Prostate gland (tissue), 2 donors: Measurements from ENCODE around the gene CELF3. TPM values are rescaled to one million over a fixed set of nuclear protein-coding genes. Genes with fewer than 3 reads are reported as not detected.
A peak's percentile ranks its signal among the peaks of the same experiment; 100 is the strongest.

ENCODE experiments used
- DNase-seq: peaks from one replicate; pipeline ENCODE4 v3.0.0-alpha.2; 2019; ENCODE audit warnings: low spot score
- H3K27ac ChIP-seq, 2 donors: fragments of 200-600 bp; sonication (generic); 2 replicates each; pipeline ENCODE4 v1.5.1; 2017 to 2019
- H3K27me3 ChIP-seq: fragments of 200-600 bp; sonication (generic); replicated peaks from 2 replicates; pipeline ENCODE4 v1.5.1; 2019; ENCODE audit not compliant: insufficient read depth
- H3K36me3 ChIP-seq, 2 donors: fragments of 200-600 bp; sonication (generic); 1 replicate in 1 of 2; 2 replicates in 1 of 2; pipeline versions ENCODE4 v1.5.1 to v1.8.1; 2017 to 2019
- H3K4me1 ChIP-seq: fragments of 200-600 bp; sonication (generic); replicated peaks from 2 replicates; pipeline ENCODE4 v1.5.1; 2019
- H3K4me3 ChIP-seq, 2 donors: fragments of 200-600 bp; sonication (generic); 2 replicates each; pipeline ENCODE4 v1.5.1; 2017 to 2019
- H3K9me3 ChIP-seq: fragments of 200-600 bp; sonication (generic); 2 replicates; pipeline ENCODE4 v1.5.1; 2017
- POLR2A ChIP-seq: fragments of 450-650 bp; IDR thresholded peaks from one replicate; pipeline ENCODE4 v1.6.1; 2016; ENCODE audit warnings: antibody characterized with exemption, mild to moderate bottlenecking
- POLR2AphosphoS5 ChIP-seq: sonication (generic); formaldehyde crosslinking; IDR thresholded peaks from one replicate; pipeline ENCODE4 v1.6.1; 2017; ENCODE audit warnings: antibody characterized with exemption
- WGBS: methylation state at CpG from one replicate; pipeline ENCODE4 v1.1.5; 2018; 5-methylcytosine and 5-hydroxymethylcytosine counted together
- intact Hi-C: fragments of 100-400 bp; cut with DNase I; formaldehyde crosslinking; loops from one replicate; pipeline ENCODE4 v1.14.2; 2022
- total RNA-seq, 2 donors: library from RNA; depleted of rRNA; stranded (reverse); fragments of >200 nt; gene quantifications; one replicate each; pipeline ENCODE4 v1.1.0, GENCODE V29; 2016
- TF ChIP-seq, protein P1 (sequence below), 4 experiments: fragments of 200-600 bp in 2 of 4; fragments of 450-650 bp in 2 of 4; sonication (generic) in 2 of 4; IDR thresholded peaks; 1 replicate in 3 of 4; 2 replicates in 1 of 4; pipeline ENCODE4 v1.5.1; 2016 to 2019; ENCODE audit warnings: antibody characterized with exemption in 4 of 4, mild to moderate bottlenecking in 2 of 4, moderate library complexity in 2 of 4

The CELF3 gene
- total RNA-seq, 2 donors from 2014 or later: 0.34 TPM; not detected in 1

DNA sequence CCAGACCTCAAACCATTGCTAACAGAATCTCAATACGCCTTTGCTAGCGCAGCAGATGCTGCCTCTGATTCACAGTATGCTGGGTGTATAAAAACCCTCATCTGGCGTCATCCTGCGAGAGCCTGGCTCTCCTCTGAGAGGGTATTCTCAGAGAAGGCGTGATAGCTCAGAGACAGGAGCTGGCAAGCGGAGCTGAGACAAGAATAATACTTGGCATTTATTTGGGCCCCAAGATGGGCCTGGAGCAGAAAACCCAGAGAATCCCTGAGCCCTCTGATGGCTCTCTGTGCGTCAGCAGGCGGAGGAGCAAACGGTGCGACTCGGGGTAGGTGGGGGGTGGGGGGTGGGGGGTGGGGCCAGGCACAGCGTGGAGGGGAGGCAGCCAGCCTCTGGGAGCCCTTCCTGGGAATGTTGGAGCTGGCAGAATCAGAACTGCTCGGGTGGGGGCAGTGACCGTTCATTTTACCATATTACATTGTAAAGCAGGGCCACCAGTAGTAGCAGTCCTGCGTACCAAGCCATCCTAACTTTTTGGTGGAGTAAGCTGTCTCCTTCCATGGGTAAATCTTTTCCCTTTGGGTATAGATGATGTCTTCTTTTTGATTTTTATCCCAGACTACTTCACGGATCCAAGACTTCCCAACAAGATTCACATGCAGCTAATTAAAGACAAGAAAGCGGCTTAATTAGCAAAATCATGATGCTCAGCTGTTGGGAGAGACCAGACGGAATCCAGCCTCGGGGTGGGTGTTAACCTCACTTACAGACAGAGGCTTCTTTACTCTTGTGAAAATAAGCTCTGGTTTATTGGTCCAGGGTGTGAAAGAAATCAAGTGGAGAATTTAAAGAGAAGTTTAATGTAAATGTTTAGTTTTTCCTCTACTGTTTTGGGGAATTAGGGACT lies 11.8 kb upstream of the CELF3 start:
- H3K4me3 ChIP-seq: no peak overlapping the region
- no peaks in the 10 kb centered on the region for H3K4me1 ChIP-seq
- no peak for DNase-seq
- no peaks in the 10 kb centered on the region for H3K9me3 ChIP-seq
- no peak overlapping the region for H3K27ac ChIP-seq
- intact Hi-C loops: loop anchor here (5.0 kb wide), 1 partner anchor 281 kb away; no protein-coding TSS in a partner anchor
- H3K36me3 ChIP-seq: no peaks in the 10 kb centered on the region
- TF ChIP-seq, protein P1, sequence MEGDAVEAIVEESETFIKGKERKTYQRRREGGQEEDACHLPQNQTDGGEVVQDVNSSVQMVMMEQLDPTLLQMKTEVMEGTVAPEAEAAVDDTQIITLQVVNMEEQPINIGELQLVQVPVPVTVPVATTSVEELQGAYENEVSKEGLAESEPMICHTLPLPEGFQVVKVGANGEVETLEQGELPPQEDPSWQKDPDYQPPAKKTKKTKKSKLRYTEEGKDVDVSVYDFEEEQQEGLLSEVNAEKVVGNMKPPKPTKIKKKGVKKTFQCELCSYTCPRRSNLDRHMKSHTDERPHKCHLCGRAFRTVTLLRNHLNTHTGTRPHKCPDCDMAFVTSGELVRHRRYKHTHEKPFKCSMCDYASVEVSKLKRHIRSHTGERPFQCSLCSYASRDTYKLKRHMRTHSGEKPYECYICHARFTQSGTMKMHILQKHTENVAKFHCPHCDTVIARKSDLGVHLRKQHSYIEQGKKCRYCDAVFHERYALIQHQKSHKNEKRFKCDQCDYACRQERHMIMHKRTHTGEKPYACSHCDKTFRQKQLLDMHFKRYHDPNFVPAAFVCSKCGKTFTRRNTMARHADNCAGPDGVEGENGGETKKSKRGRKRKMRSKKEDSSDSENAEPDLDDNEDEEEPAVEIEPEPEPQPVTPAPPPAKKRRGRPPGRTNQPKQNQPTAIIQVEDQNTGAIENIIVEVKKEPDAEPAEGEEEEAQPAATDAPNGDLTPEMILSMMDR (IDR thresholded peaks at IDR 0.05): no peak
- TF ChIP-seq POLR2A (no peak), POLR2AphosphoS5 (no peak)
- no peaks in the 10 kb centered on the region for H3K27me3 ChIP-seq
- WGBS: 34% methylated on average over 19 of the region's 19 CpGs

DNA sequence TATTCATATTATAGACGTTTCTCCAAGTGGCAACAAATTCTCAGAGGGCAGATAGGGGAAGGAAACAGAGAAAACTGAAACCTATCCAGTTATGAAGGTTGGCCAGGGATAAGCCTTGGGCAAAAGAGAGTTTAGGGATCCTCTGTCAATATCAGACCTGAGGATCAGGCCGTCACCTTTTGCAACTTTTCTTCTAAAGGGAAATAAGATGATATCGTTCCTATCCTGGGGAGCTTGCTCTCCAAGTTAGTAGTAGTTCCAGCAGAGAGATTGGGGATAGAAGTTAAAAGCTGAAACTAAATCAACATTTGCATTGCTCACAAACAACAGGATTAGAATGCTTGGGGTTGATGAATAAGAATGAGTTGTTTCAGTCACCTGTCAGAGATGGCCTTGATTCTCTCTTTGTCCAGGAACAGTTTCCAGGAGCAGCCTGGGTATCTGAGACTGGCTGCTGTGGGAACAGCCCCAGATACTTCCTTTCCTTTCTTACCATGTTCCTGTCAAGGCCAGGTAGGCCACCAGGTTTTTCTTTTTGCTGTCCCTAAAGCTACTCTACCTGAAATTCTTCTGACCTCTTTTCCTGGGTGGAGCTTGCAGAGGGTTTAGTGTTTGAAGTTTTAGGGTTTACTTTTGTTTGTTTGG lies 7.2 kb upstream of the CELF3 start:
- Histone ChIP-seq H3K4me3 (no peak overlapping the region), H3K27me3 (no peaks in the 10 kb centered on the region), H3K27ac (no peak overlapping the region), H3K36me3 (no peaks in the 10 kb centered on the region), H3K4me1 (no peaks in the 10 kb centered on the region), H3K9me3 (no peaks in the 10 kb centered on the region)
- intact Hi-C loops: loop anchor here (5.0 kb wide), 2 partner anchors 117 to 182 kb away; partner anchors contain the start of gene TUFT1
- no peak for DNase-seq
- WGBS: 43% methylated on average over 3 of the region's 3 CpGs
- TF ChIP-seq POLR2A: no peak
- no peak for TF ChIP-seq POLR2AphosphoS5
- TF ChIP-seq, protein P1 (IDR thresholded peaks at IDR 0.05): no peak

DNA sequence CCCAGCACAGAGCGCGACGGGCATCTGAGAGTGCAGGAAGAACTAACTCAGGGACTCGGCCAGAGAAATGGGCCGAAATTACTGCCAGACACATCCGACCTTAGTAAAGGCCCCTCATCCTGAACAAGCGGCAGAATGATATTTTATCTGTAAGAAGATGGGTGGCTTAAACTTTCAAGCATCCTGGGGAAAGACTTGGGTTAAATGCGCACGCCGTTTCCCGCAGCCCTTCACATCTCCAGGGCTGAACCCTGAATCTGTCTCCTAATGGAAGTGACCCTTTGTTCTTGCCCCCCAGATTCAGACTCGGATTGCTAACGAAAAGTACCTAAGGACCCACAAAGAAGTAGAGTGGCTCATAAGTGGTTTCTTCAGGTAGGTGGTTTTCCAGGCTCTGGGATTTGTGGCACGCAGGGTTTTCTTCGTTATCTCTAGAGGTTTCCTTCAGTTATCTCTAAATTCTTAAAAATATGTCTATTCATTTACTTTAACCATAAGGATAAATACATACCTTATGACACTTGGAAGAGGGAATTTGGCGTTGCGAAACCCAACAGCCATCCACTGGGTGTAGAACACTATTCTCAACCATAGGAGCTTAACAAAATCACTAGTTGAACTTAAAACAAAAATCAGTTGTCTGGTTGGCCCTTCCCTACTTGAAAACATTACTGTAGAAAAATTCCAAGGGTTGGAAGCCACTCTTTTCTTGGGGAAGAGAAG lies 5.3 kb upstream of the CELF3 start:
- Histone ChIP-seq H3K36me3 (no peaks in the 10 kb centered on the region), H3K27ac (no peak overlapping the region), H3K27me3 (no peaks in the 10 kb centered on the region), H3K9me3 (no peaks in the 10 kb centered on the region), H3K4me3 (peak overlapping the region; percentile 19 to 33), H3K4me1 (no peaks in the 10 kb centered on the region)
- no peak for DNase-seq
- 35% methylated on average over 17 of the region's 17 CpGs for WGBS
- intact Hi-C loops: loop anchor here (5.0 kb wide), 2 partner anchors 115 to 180 kb away; partner anchors contain the start of gene TUFT1
- no peak for TF ChIP-seq POLR2AphosphoS5
- TF ChIP-seq POLR2A: no peak
- TF ChIP-seq, protein P1 (IDR thresholded peaks at IDR 0.05): no peak

GRCh38 chr1:151720974-151721787 lies 4.6 kb upstream of the CELF3 start, which contains the start of gene RIIAD1:
Gene RIIAD1, plus strand, starts transcription at chr1:151721522. Its CDS starts 15 bp downstream, at chr1:151721537.
- no peaks in the 10 kb centered on the region for H3K4me1 ChIP-seq
- H3K27me3 ChIP-seq: no peaks in the 10 kb centered on the region
- 9% methylated on average over 27 of the region's 44 CpGs for WGBS
- peak within 1 kb of the TSS; percentile 53 to 65 for H3K27ac ChIP-seq
- H3K36me3 ChIP-seq: no peaks in the 10 kb centered on the region
- peak within 1 kb of the TSS; percentile 19 to 33 for H3K4me3 ChIP-seq
- H3K9me3 ChIP-seq: no peaks in the 10 kb centered on the region
- TF ChIP-seq, protein P1 (IDR thresholded peaks at IDR 0.05): no peak
- no peak for TF ChIP-seq POLR2AphosphoS5
- TF ChIP-seq POLR2A: no peak
- intact Hi-C loops: loop anchor here (5.0 kb wide), 2 partner anchors 114 to 179 kb away; partner anchors contain the start of gene TUFT1
- DNase-seq: no peak
